ENCODE results near the gene SETBP1.

SETBP1 gene

GRCh38 chr18:44702594-44702993 lies 21.9 kb downstream of the SETBP1 start:
- no peak overlapping the region for H3K14ac ChIP-seq (ENCODE audit: low read length in 2 of 2)
- H2BK15ac ChIP-seq (ENCODE audit: low read depth, poor library complexity, severe bottlenecking) = no peak overlapping the region
- no peak overlapping the region for H2BK5ac ChIP-seq (ENCODE audit: low read depth, low read length, poor library complexity, severe bottlenecking)
- H3K79me1 ChIP-seq (replicated peaks; ENCODE audit: low read length, poor library complexity, severe bottlenecking) = peaks cover 34% of the 10 kb centered on the region
- no peak overlapping the region for H3K18ac ChIP-seq (ENCODE audit: low read depth in 1 of 2, low read length in 2 of 2)
- H3K9ac ChIP-seq (ENCODE audit: low read length) = no peak overlapping the region
- H3K36me3 ChIP-seq (ENCODE audit: control insufficient read depth in 1 of 2, insufficient read depth in 2 of 2, low read depth in 1 of 2, low read length in 2 of 2) = peaks cover 3 to 26% of the 10 kb centered on the region in 2 experiments
- no peak overlapping the region for H3K27ac ChIP-seq (ENCODE audit: low read length, poor library complexity, severe bottlenecking)
- no peak overlapping the region for H3K4ac ChIP-seq (ENCODE audit: low read depth in 1 of 2, low read length in 2 of 2)
- H3K9me3 ChIP-seq (ENCODE audit: control insufficient read depth, low read length) = no peaks in the 10 kb centered on the region
- no peak for DNase-seq
- H3K4me3 ChIP-seq (ENCODE audit: insufficient read depth in 1 of 2, low read depth in 1 of 2, low read length in 2 of 2) = no peak overlapping the region
- no peaks in the 10 kb centered on the region for H3K27me3 ChIP-seq (ENCODE audit: control insufficient read depth in 1 of 2, insufficient read depth in 1 of 2, low read length in 2 of 2)
- H3K4me1 ChIP-seq (ENCODE audit: control insufficient read depth, insufficient read depth, low read depth, low read length) = peaks cover 3% of the 10 kb centered on the region
- H3K23ac ChIP-seq (ENCODE audit: low read length in 2 of 2) = no peak overlapping the region
- no peak overlapping the region for H2AFZ ChIP-seq (ENCODE audit: low read depth, low read length)
- H3K4me2 ChIP-seq (ENCODE audit: low read length, poor library complexity, severe bottlenecking) = no peak overlapping the region
- H2BK120ac ChIP-seq (ENCODE audit: low read depth, low read length) = no peak overlapping the region
- H4K91ac ChIP-seq (ENCODE audit: low read length) = no peak overlapping the region
- H2AK5ac ChIP-seq (ENCODE audit: low read length, severe bottlenecking) = no peak overlapping the region
- WGBS = 95% methylated on average over 1 of the region's 1 CpG
- no peak overlapping the region for H4K8ac ChIP-seq (ENCODE audit: low read length)
- no peak overlapping the region for H2BK12ac ChIP-seq (ENCODE audit: low read length in 2 of 2)

- no peak overlapping the region for H2BK120ac ChIP-seq (ENCODE audit: low read depth, low read length)
- no peak overlapping the region for H2AK5ac ChIP-seq (ENCODE audit: low read length, severe bottlenecking)
- WGBS = 94% methylated on average over 1 of the region's 1 CpG
- H2BK12ac ChIP-seq (ENCODE audit: low read length in 2 of 2) = no peak overlapping the region
- H2BK15ac ChIP-seq (ENCODE audit: low read depth, poor library complexity, severe bottlenecking) = no peak overlapping the region
- no peak overlapping the region for H3K9ac ChIP-seq (ENCODE audit: low read length)
- no peaks in the 10 kb centered on the region for H3K9me3 ChIP-seq (ENCODE audit: control insufficient read depth, low read length)
- no peak overlapping the region for H2AFZ ChIP-seq (ENCODE audit: low read depth, low read length)
- H3K14ac ChIP-seq (ENCODE audit: low read length in 2 of 2) = no peak overlapping the region
- H4K8ac ChIP-seq (ENCODE audit: low read length) = no peak overlapping the region
- no peak overlapping the region for H2BK5ac ChIP-seq (ENCODE audit: low read depth, low read length, poor library complexity, severe bottlenecking)
- H3K36me3 ChIP-seq (ENCODE audit: control insufficient read depth in 1 of 2, insufficient read depth in 2 of 2, low read depth in 1 of 2, low read length in 2 of 2) = peaks cover 3 to 27% of the 10 kb centered on the region in 2 experiments
- H3K79me1 ChIP-seq (replicated peaks; ENCODE audit: low read length, poor library complexity, severe bottlenecking) = peaks cover 35% of the 10 kb centered on the region
- DNase-seq = no peak
- no peak overlapping the region for H4K91ac ChIP-seq (ENCODE audit: low read length)
- H3K4me3 ChIP-seq (ENCODE audit: insufficient read depth in 1 of 2, low read depth in 1 of 2, low read length in 2 of 2) = no peak overlapping the region
- H3K27ac ChIP-seq (ENCODE audit: low read length, poor library complexity, severe bottlenecking) = no peak overlapping the region
- H3K23ac ChIP-seq (ENCODE audit: low read length in 2 of 2) = no peak overlapping the region
- no peak overlapping the region for H3K4me2 ChIP-seq (ENCODE audit: low read length, poor library complexity, severe bottlenecking)
- no peak overlapping the region for H3K4ac ChIP-seq (ENCODE audit: low read depth in 1 of 2, low read length in 2 of 2)
- no peaks in the 10 kb centered on the region for H3K27me3 ChIP-seq (ENCODE audit: control insufficient read depth in 1 of 2, insufficient read depth in 1 of 2, low read length in 2 of 2)
- H3K18ac ChIP-seq (ENCODE audit: low read depth in 1 of 2, low read length in 2 of 2) = no peak overlapping the region
- H3K4me1 ChIP-seq (ENCODE audit: control insufficient read depth, insufficient read depth, low read depth, low read length) = peaks cover 5% of the 10 kb centered on the region
Measured at GRCh38 chr18:44704135-44704789, 23.6 kb downstream of the SETBP1 start.

- Histone ChIP-seq H3K27ac (ENCODE audit: low read length, poor library complexity, severe bottlenecking) (no peak overlapping the region), H3K4me2 (ENCODE audit: low read length, poor library complexity, severe bottlenecking) (no peak overlapping the region), H3K9me3 (ENCODE audit: control insufficient read depth, low read length) (no peaks in the 10 kb centered on the region), H2BK15ac (ENCODE audit: low read depth, poor library complexity, severe bottlenecking) (no peak overlapping the region), H3K4me3 (ENCODE audit: insufficient read depth in 1 of 2, low read depth in 1 of 2, low read length in 2 of 2) (no peak overlapping the region), H4K91ac (ENCODE audit: low read length) (no peak overlapping the region), H2BK120ac (ENCODE audit: low read depth, low read length) (no peak overlapping the region), H2BK5ac (ENCODE audit: low read depth, low read length, poor library complexity, severe bottlenecking) (no peak overlapping the region), H3K27me3 (ENCODE audit: control insufficient read depth in 1 of 2, insufficient read depth in 1 of 2, low read length in 2 of 2) (no peaks in the 10 kb centered on the region), H2AFZ (ENCODE audit: low read depth, low read length) (no peak overlapping the region), H3K18ac (ENCODE audit: low read depth in 1 of 2, low read length in 2 of 2) (no peak overlapping the region), H3K14ac (ENCODE audit: low read length in 2 of 2) (no peak overlapping the region), H4K8ac (ENCODE audit: low read length) (no peak overlapping the region), H2BK12ac (ENCODE audit: low read length in 2 of 2) (no peak overlapping the region), H3K79me1 (replicated peaks; ENCODE audit: low read length, poor library complexity, severe bottlenecking) (peaks cover 34% of the 10 kb centered on the region), H3K23ac (ENCODE audit: low read length in 2 of 2) (no peak overlapping the region), H3K4ac (ENCODE audit: low read depth in 1 of 2, low read length in 2 of 2) (no peak overlapping the region), H2AK5ac (ENCODE audit: low read length, severe bottlenecking) (no peak overlapping the region), H3K4me1 (ENCODE audit: control insufficient read depth, insufficient read depth, low read depth, low read length) (peaks cover 5% of the 10 kb centered on the region), H3K9ac (ENCODE audit: low read length) (no peak overlapping the region), H3K36me3 (ENCODE audit: control insufficient read depth in 1 of 2, insufficient read depth in 2 of 2, low read depth in 1 of 2, low read length in 2 of 2) (peaks cover 3 to 27% of the 10 kb centered on the region in 2 experiments)
- no peak for DNase-seq
- 85% methylated on average over 2 of the region's 2 CpGs for WGBS
Measured at GRCh38 chr18:44705075-44705675, 24.5 kb downstream of the SETBP1 start.

- 28% methylated on average over 5 of the region's 9 CpGs for WGBS
Measured at GRCh38 chr18:44708451-44709083, 27.9 kb downstream of the SETBP1 start.

More at GRCh38 chr18:44708451-44709083, 27.9 kb downstream of the SETBP1 start:
- H3K14ac ChIP-seq (ENCODE audit: low read length in 2 of 2) = no peak overlapping the region
- H2BK120ac ChIP-seq (ENCODE audit: low read depth, low read length) = no peak overlapping the region
- H2AK5ac ChIP-seq (ENCODE audit: low read length, severe bottlenecking) = no peak overlapping the region
- no peaks in the 10 kb centered on the region for H3K27me3 ChIP-seq (ENCODE audit: control insufficient read depth in 1 of 2, insufficient read depth in 1 of 2, low read length in 2 of 2)
- H3K4me3 ChIP-seq (ENCODE audit: insufficient read depth in 1 of 2, low read depth in 1 of 2, low read length in 2 of 2) = peak overlapping the region in 1 of 2 experiments; percentile 46
- peaks cover 4% of the 10 kb centered on the region for H3K4me1 ChIP-seq (ENCODE audit: control insufficient read depth, insufficient read depth, low read depth, low read length)
- DNase-seq = peak; percentile 60
- no peaks in the 10 kb centered on the region for H3K9me3 ChIP-seq (ENCODE audit: control insufficient read depth, low read length)
- H3K18ac ChIP-seq (ENCODE audit: low read depth in 1 of 2, low read length in 2 of 2) = no peak overlapping the region
- H4K91ac ChIP-seq (ENCODE audit: low read length) = no peak overlapping the region
- no peak overlapping the region for H3K4ac ChIP-seq (ENCODE audit: low read depth in 1 of 2, low read length in 2 of 2)
- H3K9ac ChIP-seq (ENCODE audit: low read length) = peak overlapping the region; percentile 84
- peak overlapping the region; percentile 66 for H4K8ac ChIP-seq (ENCODE audit: low read length)
- H2BK15ac ChIP-seq (ENCODE audit: low read depth, poor library complexity, severe bottlenecking) = no peak overlapping the region
- no peak overlapping the region for H2BK5ac ChIP-seq (ENCODE audit: low read depth, low read length, poor library complexity, severe bottlenecking)
- H2BK12ac ChIP-seq (ENCODE audit: low read length in 2 of 2) = peak overlapping the region in 1 of 2 experiments; percentile 49
- H3K23ac ChIP-seq (ENCODE audit: low read length in 2 of 2) = no peak overlapping the region
- no peak overlapping the region for H3K4me2 ChIP-seq (ENCODE audit: low read length, poor library complexity, severe bottlenecking)
- peaks cover 38% of the 10 kb centered on the region for H3K79me1 ChIP-seq (replicated peaks; ENCODE audit: low read length, poor library complexity, severe bottlenecking)
- H3K27ac ChIP-seq (ENCODE audit: low read length, poor library complexity, severe bottlenecking) = no peak overlapping the region
- no peak overlapping the region for H2AFZ ChIP-seq (ENCODE audit: low read depth, low read length)
- H3K36me3 ChIP-seq (ENCODE audit: control insufficient read depth in 1 of 2, insufficient read depth in 2 of 2, low read depth in 1 of 2, low read length in 2 of 2) = peaks cover 7 to 21% of the 10 kb centered on the region in 2 experiments
